Fibroblast of peridontal ligament (primary cell): ENCODE data around the gene SAMD7.

Experiments
- DNase-seq: peaks from one replicate; pipeline ENCODE4 v3.0.0-alpha.2; 2010; ENCODE audit errors: extremely low read depth

Gene SAMD7, protein sequence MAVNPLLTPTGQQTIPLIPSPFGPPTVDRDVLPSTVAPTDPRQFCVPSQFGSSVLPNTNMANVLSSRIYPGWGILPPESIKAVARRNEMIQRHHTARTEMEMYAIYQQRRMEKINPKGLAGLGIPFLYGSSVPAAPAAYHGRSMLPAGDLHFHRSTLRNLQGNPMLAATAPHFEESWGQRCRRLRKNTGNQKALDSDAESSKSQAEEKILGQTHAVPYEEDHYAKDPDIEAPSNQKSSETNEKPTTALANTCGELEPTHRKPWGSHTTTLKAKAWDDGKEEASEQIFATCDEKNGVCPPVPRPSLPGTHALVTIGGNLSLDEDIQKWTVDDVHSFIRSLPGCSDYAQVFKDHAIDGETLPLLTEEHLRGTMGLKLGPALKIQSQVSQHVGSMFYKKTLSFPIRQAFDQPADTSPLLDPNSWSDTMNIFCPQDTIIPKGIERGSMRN

DNA sequence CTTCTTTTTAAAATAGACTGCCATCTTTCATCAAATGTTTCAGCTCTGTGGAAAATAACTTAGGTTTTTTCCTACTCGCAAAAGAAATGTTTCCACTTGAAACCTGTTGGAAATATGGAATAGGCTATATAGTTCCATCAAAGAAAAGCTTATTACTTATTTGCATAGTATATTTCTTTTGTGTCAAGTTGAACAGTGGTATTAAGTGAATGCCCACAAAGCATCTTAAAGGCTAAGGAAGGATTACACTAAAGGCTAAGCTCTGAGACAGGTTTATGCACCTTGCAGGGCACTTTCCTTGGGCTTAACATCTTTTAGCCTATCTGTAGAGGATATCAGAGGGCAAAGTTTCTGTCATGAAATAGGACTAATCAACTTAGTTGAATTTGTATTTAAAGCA lies at the start of gene SAMD7:
Gene SAMD7 (plus strand): TSS at position 301 of the 400 bp plus-strand sequence. CDS start 7,927 bp downstream, outside the sequence.
- no peak for DNase-seq

DNA sequence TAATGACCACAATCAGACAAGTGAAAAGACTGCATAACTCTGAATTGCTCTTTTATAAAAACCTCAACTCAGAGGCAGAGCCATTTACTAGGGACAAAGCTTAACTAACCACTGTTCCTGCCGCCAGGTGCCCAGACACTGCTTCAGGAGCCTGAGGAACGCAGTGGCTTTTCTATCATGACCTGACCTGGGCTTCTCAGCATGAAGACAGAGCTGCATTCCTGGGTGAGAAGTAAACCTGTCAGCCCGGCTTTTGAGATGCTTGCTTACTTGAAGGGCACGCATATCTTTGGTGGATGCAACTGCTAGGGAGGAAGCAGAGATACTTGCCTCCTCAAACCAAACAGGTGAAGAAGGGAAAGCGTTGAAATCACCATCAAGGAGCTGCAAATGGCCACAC lies 49.5 kb upstream of the SAMD7 start:
- no peak for DNase-seq

DNA sequence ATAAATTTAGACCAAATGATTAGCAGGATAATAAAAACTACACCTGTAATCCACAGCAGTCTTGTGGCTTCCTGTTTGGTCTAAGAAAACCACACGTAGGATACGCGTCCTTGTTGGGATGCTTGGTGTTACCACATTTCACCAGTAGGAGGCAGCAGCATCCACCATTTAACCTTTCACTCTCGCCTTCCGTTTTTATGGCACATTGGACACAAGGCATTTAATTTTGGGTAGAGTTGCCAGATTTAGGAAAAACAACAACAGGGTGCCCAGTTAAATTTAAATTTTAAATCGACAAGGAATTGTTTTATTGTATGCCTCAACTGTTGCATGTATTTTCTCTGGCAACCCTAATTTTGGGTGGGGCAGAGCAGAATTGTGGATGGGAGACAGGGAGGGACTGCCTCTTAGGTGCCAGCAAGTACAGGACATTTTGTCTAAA lies 47.9 kb upstream of the SAMD7 start:
- DNase-seq = peak; percentile 79

DNA sequence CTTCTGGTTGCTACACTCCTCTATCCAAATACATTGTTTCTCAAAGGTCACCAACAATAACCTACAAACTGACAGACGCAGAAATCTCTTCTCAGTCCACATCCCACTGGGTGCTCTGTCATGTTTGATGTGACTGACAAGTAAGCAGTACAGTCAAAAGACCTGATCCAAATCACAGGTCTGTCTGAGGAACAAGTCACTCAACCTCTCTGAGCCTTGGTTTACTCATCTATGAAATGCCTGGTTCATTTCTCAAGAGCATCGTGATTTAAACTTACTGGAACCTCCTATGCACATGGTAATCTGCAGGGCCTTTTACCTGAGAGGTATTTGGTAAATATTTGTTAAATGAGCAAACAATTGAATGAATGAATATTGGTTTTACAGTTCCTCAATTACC lies 47.1 kb upstream of the SAMD7 start:
- no peak for DNase-seq

DNA sequence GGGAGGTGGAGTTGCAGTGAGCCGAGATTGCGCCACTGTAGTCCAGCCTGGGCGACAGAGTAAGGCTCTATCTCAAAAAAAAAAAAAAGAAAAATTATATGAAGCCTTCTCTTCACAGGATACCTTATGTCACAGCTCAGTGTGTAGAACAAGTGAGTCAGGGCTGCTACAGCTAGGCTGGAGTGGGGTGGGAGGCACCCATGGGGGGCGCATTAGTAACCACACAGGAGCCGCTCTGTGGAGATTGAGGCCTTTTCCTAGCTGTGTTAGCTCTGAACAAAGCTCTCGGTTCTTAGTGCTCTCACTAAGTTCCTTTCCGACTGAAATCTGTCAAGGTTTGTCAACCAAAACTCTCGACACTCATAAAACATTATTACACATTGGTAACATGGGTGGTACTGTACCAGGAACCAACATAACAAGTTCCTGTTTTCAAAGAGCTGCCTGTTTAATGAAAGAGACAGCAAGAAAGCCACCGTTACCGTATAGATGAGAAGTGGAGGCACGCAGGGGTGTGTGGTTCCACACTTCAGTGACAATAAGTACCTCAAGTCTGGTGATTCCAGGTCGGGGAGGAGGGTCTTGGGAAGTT lies 46.1 kb upstream of the SAMD7 start:
- DNase-seq = no peak

DNA sequence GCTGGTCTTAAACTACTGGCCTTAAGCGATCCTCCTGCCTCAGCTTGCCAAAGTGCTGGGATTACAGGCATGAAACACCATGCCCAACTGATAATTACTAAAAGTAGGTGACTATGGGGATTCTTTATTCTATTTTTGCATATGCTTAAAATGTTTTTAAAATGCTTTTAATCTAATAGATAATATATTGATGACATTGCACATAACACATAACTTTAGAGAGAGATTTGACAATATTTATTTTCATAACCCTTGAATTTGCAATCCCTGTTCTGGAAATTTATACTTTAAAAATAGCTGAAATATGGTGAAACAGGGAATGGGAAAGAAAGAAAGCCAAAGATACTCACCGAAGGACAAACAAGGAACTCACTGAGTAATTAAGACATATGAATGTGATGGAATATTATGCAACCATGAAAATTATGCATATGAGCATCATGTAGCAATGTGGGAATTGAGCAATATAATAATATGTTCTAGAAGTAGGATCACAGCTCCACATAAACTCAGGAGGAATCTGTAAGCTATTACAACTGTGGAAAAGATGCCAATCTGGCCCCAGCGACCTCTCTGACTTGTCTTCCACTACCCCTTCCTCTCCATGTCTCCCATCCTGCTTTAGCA lies 43.7 kb upstream of the SAMD7 start:
- DNase-seq = no peak

DNA sequence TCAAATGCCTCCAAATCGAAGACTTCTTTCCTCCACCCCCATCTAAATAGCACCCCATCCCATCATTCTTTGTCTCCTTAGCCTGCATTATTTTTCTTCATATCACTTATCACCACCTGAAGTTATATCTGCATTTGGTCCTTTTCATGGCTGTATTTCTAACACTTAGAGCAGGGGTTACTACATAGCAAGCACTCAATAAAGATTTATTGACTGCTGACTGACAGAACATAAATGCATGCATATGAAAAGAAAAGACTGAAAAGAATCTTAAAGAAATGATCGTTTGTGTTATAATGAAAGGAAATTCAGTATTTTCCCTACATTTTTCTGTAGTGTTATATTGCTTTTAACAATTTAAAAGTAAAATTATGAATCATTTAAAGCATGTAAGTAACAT lies 43.0 kb upstream of the SAMD7 start:
- DNase-seq = no peak

DNA sequence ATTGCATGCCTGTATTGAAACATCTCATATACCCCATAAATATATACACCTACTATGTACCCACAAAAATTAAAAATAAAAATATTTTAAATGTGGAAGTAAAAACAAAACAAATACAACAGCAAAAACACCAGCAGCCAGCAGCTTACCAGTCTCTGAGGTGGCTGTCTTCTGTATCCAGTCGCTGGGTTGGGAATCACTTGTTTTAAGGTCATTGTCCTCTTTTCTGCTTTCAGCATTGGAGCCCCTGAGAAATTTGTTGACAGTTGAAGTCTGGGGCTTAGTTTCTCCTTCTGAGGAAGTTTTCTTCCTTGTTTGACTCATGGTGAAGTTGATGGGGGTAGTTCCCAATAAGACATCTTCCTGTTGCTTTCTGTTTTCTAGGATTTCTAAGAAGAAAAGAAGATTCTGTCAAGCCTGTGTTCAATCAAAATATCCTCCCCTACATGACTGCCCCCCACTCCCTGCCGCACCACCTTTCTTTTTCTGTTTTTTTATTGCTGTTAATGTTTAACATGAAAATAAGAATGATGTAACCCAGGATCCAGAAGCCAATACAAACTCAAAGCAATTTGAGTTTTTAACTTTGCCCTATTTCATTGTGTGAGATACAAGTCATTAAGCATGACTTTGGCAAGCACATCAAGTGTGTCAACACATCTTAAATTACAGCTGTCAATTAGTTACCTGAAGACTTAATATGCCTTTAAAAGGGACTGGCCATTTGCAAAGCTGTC lies 41.7 kb upstream of the SAMD7 start, which contains the start of gene LRRC31:
Gene LRRC31 (minus strand): TSS at position 452 of the 737 bp plus-strand sequence. CDS start 128 bp downstream, at position 324.
- DNase-seq = no peak

DNA sequence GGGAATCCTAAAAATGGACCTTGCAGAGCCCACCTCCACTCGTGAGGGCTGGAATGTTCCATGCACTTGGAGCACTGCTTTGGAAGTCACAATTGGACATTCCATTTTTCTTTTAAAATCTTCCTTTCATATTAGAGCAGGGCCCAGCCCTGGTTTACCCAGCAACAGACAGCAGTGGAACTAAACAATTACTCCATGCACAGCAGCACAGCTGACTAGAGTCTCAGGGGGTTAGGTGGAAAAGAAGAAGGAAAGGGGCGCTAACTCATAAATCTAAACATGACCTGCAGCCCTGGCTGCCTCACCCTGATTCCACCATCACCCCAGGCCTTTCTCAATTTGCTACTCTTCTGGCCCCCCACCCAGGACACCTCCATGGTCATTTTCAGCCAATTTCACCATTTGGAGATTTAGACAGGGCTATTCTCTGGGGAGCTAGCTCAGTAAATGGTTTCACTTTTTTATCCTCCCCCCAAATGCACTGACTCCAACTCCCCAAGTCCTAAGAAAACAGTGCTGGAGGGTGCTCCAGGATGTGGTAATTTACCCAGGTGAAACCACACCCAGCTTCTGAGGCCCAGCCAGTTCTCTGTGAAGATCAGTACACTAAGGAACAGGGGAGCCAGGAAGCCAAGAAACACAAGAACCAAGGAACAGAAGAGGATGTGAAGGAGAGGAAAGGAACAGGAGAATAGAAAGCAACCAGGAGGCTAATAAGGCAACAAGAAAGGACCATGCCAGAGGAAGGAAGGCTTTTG lies 40.1 kb upstream of the SAMD7 start:
- no peak for DNase-seq

DNA sequence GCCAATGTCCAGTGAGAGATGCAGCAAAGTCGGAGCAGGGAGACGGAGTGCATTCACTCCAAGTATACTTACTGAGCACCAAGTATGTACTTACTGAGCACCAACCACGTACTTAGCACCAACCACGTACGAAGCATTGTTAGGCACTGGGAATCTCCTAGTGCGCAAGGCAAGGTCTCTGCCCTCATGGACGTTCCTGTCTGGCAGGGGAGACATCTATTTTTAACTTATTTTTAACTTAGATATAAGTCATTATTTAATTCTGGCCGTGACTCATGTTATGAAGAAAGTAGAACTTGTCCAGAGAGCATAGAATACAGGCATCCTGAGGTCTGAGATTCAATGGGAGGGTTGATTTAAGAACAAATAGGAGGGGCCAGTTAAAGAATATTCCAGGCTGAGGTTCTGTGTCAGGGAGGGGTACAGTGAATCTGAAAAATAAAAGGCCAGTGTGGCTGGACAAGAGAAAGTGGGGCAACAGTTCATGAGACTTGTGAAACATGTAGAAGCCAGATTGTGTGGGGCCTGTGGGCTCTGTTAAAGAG lies 32.3 kb upstream of the SAMD7 start:
- no peak for DNase-seq

DNA sequence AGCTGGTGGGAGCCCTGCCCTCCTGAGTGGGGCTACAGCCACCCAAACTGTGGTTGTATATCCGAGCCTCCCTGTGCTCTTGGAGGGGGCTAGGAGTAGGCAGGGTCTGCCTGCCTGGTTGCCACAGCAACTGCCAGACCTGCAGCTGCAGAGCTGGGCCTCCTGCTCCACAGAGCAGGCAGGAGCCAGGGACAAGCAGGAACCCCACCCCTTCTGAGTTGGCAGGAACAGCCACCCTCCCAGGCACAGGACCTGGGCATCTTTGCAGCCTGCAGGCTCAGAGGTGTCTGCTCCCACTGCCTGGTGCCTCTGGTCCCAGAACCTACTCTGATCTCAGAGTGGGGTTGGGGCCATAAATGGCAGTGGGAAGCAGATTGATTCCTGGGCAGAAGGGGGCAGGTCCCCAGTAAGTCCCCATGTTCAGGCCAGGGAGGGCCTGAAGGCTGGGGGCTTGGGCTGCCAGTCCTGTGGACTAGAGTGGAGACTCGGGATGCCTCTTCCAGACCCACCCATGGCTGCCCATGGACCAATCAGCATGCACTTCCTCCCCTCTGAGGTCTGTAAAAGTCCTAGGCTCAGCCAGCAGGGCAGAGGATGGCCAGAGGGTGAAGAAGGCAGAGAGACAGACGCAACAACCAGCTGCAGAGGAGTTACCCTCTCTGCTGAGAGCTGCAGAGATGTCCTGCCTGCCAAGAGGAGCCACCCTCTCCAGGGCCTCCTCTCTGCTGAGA lies 31.4 kb upstream of the SAMD7 start:
- no peak for DNase-seq

DNA sequence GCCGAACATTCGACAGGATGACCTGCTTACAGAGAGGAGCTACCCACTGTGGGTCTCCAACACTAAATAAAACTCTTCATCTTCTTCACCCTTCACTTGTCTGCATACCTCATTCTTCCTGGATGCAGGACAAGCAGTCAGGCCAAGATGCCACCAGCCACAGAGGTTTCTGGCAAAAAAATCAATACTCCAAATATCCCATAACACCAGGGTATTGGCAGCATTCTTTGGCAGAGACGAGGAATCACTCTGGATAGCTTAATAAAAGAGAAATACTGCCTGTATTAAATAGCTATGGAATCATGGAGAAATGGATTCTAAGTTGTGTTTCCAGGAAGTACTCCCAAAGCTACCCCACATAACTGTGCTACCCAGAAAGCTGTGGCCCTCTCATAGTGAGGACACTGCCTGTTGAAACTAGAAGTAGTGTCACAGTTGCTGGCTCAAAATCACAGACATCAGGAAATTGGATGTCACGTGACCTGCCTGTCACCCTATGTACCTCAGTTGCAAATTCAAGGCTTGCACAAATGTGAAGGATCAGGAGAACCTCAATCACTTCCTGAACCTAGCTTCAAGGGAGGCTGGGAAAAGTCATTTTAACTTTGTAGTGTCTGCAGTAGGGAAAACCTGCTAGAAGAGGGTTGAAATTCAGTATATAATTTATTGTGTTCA lies 30.7 kb upstream of the SAMD7 start:
- DNase-seq = no peak

DNA sequence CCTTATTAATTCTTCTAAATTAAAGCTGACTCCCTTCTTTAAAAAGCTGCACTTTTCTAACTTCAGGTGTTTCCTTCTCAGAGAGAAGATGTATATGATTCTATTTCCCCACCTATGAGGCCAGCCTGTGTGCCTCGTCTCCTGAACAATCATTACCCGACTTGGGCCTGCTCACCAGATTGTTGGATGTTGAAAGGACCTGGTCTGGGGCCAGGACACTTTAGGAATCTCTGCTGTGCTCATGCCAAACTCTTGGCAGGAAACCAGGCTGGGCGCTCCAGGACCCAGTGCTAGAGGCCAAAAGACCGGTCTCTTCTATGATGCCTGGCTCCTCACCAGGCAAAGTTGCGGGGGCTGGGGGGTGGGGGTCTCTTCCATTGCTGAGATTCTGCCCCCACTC lies 24.7 kb upstream of the SAMD7 start:
- DNase-seq = peak; percentile 69

DNA sequence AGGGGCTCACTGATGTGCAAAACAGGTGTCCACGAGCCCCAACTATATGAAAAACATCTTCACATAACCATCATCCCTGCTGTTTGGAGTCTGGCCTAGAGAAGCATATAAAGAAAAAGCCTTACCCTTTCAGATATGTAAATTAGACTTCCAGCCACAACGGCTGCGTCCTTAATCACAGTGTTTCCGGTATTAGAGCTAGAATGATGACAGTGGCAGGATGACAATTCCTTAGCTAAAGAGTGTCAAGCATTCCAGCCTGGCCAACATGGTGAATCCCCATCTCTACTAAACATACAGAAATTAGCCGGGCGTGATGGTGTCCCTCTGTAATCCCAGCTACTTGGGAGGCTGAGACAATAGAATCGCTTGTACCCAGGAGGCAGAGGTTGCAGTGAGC lies 19.5 kb upstream of the SAMD7 start:
- DNase-seq = no peak

DNA sequence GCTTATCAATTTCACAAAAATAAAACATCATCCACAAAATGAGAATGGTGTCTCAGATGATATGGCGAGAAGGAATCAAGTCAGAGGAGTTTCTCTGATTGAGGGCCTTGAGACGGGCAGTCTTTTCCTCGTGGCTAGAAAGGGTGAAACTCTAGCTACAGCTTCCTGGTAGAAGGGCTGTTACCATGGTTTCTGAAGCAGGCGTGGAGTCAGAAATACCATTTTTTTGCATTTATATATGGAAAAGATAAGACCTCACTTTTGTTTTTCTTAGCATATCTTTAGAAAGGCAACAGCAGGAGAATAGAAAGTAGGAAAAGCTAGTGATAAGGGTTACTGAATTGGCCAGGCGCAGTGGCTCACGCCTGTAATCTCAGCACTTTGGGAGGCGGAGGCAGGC lies 17.3 kb upstream of the SAMD7 start:
- no peak for DNase-seq

DNA sequence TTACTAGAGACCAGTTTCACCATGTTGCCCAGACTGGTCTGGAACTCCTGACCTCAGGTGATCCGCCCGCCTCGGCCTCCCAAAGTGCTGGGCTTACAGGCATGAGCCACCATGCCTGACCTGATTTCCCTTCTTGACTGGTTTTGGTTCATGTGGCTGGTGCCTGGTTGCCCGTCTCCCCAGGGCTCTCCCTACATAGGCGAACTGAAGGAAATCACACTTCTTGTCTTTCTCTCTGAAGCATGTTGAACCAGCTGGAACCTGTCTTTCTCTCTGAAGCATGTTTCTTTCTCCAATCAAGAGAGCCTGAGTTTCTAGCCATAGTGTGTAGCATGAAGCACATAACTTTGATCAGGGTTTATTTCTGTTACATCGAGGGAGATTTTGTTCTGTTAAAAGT lies 16.3 kb upstream of the SAMD7 start:
- DNase-seq = no peak

DNA sequence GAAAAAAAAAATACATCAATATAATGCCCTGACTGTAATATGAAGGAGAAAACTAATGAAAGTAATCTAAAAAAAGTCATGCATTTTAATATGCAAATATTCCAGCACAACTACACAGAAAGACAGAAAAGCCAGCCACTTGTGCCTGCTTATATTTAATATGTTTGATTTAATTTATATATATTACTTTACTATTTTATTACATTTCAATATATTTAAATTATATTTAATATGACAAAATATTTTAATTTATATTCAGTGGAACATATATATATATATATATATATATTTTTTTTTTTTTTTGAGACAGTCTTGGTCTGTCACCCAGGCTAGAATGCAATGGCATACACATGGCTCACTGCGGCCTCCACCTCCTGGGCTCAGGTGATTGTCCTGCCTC lies 14.1 kb upstream of the SAMD7 start:
- no peak for DNase-seq

DNA sequence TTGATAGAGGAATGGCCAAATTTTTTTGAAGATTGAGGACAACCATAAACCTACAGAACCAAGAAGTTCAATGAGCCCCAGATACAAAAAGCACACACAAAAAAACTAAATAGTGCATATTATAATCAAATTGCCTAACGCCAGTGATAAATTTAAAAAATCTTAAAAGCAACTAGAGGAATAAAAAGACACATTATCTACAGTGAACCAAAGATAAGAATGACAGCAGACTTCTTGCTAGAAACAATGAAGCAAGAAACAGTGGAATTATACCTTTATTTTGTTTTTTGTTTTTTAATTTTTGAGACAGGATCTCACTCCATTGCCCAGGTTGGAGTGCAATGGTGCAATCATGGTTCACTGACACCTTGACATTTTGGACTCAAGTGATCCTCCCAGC lies 9.9 kb upstream of the SAMD7 start:
- no peak for DNase-seq

DNA sequence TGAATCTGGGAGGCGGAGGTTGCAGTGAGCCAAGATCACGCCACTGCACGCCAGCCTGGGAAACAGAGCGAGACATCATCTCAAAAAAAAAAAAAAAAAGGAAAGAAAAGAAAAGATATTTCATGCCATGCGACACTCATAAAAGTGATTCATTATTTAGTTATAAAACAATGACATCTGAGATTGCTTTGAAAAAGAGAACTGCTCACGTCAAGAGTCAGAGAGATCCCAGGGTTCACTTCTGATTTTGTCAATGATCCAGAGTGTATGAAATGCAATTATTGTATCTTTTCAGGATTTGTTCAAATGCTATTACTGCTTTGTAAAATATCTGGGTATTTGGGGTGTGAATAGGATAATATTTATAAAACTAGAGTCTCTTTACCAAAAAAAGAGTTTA lies 6.0 kb upstream of the SAMD7 start:
- DNase-seq = no peak

DNA sequence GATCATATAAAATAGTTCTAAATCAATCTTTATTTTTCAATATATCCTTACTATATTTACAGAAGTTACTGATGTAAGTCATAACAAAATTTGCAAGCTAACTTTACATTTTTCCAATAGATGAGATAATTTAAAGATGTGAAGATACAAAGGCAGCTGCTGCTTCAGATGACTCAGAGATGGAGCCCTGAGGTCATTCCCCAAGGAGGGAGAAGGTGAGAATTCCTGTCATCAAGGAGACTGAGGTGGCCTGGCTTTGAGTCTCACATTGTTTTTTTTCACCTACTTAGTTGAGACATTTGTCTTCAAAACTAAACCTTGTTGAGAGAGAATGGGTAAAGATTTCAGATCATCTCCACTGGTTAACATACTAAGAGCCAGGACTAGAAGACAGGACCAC lies 3.9 kb upstream of the SAMD7 start:
- no peak for DNase-seq
